GM18526 (cell line): Measurements from ENCODE around the gene ACOX3.

Experiments used
- POLR2A ChIP-seq: IDR thresholded peaks from 3 replicates; pipeline ENCODE4 v1.6.1; 2011; ENCODE audit not compliant: insufficient read length; ENCODE audit errors: extremely low read depth

ACOX3 gene

DNA sequence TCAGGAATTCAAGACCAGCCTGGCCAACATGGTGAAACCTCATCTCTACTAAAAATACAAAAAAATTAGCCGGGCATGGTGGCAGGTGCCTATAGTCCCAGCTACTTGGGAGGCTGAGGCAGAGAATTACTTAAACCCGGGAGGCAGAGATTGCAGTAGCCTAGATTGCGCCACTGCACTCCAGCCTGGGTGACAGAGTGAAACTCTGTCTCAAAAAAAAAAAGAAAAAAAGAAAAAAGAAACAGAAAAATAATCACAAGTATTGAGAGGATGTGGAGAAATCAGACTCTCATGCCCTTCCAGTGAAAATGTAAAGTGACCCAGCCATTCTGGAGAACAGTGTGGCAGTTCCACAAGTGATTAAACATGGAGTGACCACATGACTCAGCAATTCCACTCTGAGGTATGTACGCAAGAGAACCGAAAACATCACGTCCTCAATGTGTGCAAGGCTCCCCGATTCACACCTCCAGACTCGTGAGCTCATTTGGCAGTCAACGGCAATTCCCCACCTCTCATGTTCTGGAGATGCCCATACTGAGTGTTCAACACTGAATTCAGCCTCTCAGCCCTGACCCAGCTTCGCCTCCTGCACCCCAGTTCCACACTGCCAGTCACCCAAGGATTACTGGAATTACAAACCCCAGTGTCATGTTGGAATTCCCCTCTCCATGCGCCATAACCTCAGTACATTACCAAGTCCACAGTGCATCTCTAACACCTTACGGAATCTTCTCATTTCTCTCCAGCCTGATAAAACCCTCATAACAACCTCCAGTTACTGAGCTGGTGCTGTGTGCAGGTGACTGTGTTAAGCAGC lies 21.1 kb downstream of the ACOX3 start:
- TF ChIP-seq POLR2A = no peak

DNA sequence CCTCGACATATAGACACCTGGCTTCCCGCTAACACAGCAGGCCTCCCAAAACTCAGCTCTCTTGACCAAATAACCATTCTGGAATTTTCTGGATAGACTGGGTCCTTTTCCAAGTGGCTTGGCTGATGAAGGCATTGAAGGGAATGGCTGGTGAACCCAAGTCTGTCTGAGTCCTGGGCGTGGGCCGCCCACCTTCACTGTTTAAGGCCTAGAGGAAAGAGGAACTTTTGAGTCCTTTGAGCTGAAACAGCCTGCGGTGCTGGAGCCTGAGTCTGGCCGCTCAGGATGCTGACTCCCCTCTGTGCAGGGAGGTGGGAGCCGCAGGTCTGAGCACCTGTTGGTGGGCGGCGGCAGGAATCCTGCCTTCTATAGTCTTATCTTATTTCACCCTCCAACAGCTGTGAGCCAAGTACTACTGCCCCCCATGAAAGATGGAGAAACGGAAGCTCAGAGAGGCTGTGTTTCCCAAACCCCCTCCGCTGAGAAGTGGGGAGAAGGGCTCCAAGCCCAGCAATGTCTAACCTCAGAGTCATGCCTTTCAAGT lies 23.4 kb downstream of the ACOX3 start:
- TF ChIP-seq POLR2A = no peak

DNA sequence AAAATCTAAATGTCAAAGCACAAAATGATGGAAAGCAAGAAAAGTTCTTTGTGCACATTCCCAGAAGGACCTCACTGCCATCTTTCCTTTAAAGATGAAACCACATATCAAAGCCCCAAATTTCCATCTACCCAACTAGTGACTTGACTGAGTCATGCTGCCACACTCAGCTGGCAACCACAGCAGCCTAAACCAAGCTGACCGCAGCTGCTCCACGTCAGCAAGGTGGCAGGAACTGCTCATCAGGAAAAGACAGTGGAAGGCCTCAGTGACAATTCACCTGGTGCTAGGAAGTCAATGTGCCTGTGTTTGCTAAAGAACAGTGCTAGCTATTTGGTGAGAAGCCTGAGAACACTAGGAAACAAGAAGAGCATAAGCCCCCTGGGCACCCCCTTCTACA lies 26.1 kb downstream of the ACOX3 start:
- no peak for TF ChIP-seq POLR2A

DNA sequence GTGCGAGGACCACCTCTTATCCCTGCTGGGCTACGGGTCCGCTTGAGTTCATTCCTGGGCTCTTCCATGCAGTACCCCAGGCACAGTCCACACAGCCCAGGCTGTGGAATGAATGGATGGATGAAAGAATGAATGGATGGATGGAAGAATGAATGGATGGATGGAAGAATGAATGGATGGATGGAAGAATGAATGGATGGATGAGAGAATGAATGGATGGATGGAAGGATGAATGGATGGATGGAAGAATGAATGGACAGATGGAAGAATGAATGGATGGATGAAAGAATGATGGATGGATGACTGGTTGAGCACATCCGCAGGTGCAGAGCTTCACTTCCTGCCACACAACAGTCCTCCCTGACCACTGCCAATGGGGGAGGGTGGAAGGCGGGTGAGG lies 28.2 kb downstream of the ACOX3 start:
- TF ChIP-seq POLR2A = no peak

DNA sequence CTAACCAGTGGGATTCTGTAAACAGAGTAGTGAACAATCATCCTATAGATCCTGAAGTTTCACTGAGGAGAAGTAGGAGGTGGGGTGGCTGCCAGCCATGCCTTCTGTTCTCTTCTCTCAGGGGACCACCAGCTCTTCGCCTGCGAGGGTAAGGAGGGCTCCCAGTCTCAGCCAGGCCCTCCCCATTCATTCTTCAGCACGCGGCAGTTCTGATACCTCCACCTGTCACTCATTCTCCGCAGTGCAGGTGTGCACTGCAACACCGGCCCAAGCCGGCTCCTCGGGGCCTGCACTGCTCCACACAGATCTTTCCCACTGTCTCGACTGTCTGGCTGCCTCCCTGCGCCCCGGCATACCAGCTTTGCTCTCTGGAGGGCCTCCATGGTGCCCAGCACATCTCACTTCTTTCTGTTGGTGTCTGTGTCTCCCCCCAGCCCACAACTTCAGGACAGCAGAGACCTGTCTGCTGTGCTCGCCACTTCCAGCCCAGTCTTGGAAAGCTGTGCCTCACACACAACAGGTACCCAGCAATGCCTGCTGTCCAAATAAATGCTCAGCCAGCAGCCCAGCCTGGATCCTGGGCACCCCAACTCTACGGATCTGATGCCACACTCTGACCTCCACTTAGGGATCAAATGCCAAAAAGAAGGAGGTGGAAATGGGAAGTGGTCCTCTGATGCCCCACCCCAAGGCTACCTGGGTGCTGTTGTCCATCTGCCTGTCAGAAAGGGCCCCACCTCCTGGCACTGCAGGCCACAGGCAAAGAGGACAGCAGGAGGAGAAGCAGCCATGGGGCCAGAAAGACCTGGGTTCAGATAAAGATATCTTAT lies 29.0 kb downstream of the ACOX3 start:
- TF ChIP-seq POLR2A = no peak

DNA sequence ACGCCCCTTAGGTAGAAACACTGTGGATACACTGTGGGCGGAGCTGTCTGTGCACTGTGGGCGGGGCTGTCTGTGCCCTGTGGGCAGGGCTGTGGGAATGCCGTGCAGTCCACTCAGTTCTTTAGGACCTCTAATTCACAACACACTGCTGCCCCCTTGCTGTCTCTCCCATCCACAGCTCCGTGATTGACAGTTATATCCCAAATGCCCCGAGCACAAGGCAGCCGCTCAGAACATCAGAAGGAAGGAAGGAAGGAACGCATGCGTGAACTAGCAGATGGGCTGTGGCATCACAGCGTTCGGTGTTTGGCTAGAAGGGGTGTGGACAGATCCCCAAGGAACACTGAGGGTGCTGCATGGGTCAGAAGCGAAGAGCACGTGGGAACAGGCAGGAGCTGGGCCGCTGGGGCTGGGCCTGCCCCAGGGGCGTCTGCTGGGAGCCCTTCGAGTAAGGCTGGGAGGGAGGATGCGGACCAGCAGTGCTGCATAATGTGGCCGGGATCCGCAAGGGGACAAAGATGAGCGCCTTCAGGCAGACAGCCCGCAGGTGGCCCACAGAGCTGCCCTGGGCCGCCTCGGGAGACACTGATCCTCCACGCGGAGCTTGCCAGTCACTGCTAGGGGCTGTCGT lies 29.8 kb downstream of the ACOX3 start:
- TF ChIP-seq POLR2A = no peak

DNA sequence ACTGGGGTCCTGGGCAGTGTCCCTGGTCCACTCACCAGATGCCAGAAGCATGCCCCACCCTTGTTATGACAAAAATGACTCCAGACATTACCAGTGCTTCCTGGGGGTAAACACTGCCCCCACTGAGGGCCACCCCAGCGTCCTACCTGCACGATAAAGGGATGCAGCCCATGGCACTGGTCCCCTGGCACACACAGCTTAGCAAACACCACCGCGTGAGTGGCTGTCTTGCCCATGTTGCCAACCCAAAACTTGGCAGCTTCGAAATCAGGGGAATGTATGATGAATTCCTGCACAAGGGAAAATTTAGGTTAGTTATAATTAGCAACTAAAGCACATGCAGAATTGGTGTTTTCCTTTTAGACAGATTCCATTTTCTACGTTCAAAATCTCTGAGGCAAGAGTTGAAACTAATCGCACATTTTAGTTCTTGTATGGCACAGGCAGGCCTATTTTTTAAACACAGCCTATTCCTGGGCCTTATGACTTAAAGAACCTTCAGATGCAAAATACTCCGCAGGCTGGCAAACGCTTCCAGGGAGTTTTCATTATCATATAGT lies 30.4 kb downstream of the ACOX3 start:
- no peak for TF ChIP-seq POLR2A

DNA sequence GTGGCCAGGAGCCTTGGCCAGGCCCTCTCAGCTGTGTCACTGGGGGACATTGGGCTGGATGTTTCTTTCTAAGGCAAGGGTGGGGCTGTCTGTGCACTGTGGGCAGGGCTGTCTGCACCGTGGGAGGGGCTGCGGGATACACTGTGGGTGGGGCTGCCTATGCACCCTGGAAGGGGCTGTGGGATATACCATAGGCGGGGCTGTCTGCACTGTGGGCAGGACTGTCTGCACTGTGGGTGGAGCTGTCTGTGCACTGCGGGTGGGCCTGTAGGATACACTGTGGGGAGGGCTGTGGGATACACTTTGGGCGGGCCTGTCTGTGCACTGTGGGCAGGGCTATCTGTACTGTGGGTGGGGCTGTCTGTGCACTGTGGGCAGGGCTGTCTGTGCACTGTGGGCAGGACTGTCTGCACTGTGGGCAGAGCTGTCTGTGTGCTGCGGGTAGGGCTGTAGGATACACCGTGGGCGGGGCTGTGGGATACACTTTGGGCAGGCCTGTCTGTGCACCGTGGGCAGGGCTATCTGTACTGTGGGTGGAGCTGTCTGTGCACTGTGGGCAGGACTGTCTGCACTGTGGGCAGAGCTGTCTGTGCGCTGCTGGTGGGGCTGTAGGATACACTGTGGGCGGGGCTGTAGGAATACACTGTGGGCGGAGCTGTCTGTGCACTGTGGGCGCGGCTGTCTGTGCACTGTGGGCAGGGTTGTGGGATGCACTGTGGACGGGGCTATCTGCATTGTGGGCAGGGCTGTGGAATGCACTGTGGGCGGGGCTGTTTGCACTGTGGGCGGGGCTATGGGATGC lies 31.1 kb downstream of the ACOX3 start:
- no peak for TF ChIP-seq POLR2A

DNA sequence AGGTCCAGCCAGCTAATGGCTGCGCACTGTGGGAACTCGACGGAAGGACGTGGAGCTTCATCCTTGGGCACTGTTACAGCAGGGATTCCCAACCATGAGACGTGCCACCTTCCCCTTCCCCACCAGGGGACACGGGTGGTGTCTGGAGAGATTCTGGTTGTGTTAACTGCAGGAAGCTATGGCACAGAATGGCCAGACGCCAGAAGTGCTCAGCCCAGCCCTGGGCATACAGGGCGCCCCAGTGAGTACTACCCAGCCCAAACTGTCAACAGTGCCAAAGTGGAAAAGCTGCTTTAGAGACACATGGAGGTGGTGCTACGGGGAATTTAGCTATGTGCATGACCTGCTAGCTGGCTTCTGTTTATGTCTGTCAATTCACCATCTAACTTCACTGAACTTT lies 32.8 kb downstream of the ACOX3 start:
- TF ChIP-seq POLR2A = no peak

DNA sequence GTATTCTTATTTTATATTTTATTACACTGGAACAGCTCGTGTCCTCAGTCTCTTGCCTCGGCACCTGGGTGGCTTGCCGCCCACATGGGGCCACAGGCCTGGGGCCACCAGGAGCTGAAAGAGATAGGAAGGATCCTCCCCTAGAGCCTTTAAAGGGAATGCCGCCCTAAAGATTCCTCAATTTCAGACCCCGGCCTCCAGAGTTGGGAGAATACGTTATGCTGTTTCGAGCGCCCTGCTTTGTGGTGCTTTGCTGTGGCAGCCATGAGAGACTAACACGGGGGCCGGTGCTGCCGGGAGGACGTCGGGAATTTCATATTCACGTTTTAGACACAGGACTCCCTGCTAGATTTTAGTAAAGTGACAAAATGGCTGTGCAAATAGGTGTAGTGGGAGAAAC lies 33.2 kb downstream of the ACOX3 start:
- TF ChIP-seq POLR2A = no peak

DNA sequence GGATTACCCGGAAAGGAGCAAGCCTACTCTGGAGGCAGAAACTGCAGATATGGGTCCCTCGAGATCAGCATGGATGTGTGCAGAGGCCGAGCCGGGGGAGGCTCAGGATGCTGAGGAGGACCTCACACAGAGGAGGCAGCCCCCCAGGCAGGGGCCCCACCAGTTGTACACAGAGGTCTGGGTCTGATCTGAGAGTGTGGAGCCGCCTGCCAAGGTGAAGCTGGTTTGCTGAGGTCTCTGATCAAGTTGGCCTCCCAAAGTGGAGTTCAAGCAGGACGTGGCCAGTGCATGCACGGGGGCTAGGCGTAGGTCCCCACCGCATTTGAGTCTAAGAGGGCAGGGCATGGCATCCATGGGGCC lies 35.0 kb downstream of the ACOX3 start:
- no peak for TF ChIP-seq POLR2A

DNA sequence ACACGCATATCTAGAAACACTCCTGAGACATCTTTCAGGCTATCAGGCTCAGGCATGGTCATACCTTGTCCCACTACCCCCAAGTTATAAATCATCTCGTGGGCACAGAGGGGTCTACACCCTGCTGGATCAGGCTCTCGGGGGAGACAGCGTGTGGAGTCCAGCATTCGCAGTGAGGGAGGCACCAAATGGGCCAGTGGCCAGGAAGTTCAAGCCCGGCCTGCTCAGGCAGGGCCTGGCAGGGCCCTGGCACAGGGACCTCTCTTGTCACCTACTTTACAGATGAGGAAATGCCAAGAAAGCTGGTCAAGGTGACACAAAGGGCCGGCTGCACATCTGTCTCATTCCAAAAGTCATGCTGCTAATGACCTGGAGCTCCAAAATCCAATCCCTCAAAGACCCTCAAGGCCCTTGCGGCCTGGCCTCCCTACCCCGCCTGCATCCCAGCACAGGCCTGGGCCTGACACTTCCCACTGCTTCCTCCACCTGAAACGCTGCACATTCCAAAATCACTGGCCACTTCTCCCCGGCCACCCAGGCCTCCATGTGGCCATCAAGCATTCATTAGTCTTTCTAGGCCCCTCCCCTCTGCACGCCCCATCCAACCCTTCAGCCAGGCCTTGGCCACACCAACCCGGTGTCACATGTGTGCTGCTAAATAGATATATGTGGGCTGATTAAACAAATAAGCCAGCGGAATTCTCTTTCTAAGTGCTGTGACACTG lies 35.6 kb downstream of the ACOX3 start:
- no peak for TF ChIP-seq POLR2A

DNA sequence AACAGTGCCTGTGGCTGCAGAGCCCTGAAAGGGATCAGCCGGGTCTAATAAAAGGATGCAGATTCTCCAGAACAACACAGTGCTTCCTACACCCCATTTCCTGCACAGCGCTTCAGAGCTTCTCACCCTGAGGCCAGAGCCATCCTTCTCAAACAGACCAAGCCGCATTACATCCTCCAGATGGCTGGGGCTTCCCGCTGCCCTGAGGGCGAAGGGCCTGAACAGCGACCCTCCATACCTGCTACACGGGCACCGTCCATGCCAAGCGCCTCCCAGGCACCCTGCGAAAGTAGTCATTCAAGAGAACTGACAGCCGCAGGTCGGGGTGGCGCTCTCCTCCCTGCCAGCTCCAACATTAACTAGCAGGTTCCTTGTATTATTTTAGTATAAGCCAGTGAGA lies 36.5 kb downstream of the ACOX3 start:
- no peak for TF ChIP-seq POLR2A

DNA sequence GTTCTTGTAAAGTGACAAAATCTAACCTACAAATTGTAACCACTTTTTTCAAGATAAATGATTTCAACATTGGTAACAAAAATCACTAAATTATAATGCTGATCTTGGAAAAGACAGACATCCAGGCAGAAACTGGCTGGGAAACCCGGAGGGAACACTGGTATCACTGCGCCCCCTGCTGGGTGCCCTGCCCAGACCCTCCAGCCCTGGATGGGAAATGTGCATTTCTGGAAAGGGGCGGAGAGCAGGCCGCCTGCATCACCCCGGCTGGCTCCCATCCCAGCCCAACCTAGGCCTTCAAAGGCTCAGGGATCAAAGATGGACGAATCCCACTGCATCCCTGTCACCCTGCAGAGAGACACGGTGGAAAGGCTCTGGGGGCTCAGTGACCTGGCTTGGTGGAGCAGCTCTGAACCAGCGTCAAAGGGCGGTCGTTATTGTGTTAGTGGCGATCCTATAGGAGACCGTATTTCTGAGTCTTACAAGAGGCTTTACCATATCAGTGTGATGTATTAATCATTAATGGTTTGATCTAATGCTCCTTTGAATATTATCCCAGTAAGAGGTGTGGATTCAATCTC lies 37.3 kb downstream of the ACOX3 start:
- TF ChIP-seq POLR2A = no peak
